Measurements from ENCODE around the gene SCN2A.

DNA sequence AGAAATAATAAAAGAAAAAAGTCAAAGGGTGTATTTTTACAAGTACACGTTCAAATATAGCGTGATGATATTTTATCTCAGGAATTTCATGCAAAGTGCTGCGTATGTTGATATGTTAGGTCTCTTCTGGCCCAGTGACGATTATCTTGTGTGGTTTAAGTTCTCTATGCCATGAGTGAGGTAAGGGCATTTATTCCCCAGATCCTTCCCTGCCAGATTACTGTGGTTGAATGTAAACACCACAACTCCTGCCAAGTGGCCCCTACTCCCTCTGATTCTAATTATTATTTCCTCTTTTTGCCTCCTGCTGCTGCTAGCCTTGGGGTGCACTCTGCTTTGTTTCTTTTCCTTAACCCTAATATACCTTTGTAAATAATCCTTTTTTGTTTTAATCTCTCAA, 12.2 kb downstream of the SCN2A start:
- TF ChIP-seq YY1 (IDR thresholded peaks at IDR 0.05; ENCODE audit: insufficient read depth, insufficient read length) = no peak
- TF ChIP-seq ZNF274 (IDR thresholded peaks at IDR 0.05; ENCODE audit: low read depth, low read length) = no peak
- no peak for TF ChIP-seq SUZ12 (IDR thresholded peaks at IDR 0.05; ENCODE audit: extremely low read depth, insufficient read depth, insufficient read length)
